K562 (cell line): ENCODE results near the gene BID. TPM values are rescaled to one million over a fixed set of nuclear protein-coding genes. Genes with fewer than 3 reads are reported as not detected.

ENCODE experiments used
- CREM ChIP-seq: IDR thresholded peaks from 2 replicates; pipeline ENCODE4 v1.6.1; 2014; ENCODE audit warnings: antibody characterized with exemption, low read depth
- HDGF ChIP-seq: fragments of 450-650 bp; IDR thresholded peaks from 2 replicates; pipeline ENCODE4 v1.6.1; 2016
- MYBL2 ChIP-seq, 2 experiments: fragments of 450-650 bp in 1 of 2; sonication (generic) in 1 of 2; formaldehyde crosslinking in 1 of 2; IDR thresholded peaks; 2 replicates each; pipeline versions ENCODE4 v1.6.1 to v1.8.1; 2017 to 2022; ENCODE audit warnings: borderline replicate concordance in 1 of 2, inconsistent platforms in 1 of 2, low read depth in 1 of 2, mild to moderate bottlenecking in 1 of 2, missing genetic modification reagents in 1 of 2, moderate library complexity in 1 of 2
- RAD21 ChIP-seq, 2 experiments: fragments of 250-450 bp in 1 of 2; fragments of 450-650 bp in 1 of 2; sonication (Bioruptor Pico) in 1 of 2; formaldehyde crosslinking in 1 of 2; IDR thresholded peaks in 1 of 2; conservative IDR thresholded peaks in 1 of 2; 2 replicates each; pipeline versions ENCODE4 v1.4.0 to v1.8.0; 2020 to 2022; ENCODE audit warnings: mild to moderate bottlenecking in 2 of 2, moderate library complexity in 1 of 2
- RAD51 ChIP-seq: fragments of 450-650 bp; IDR thresholded peaks from 2 replicates; pipeline ENCODE4 v1.7.1; 2016; ENCODE audit warnings: low read depth, mild to moderate bottlenecking, borderline replicate concordance
- RFX7 ChIP-seq: fragments of 250-450 bp; sonication (Bioruptor Pico); IDR thresholded peaks from 2 replicates; pipeline ENCODE4 v1.5.1; 2021; ENCODE audit warnings: mild to moderate bottlenecking
- YBX1 ChIP-seq: fragments of 450-650 bp; IDR thresholded peaks from 2 replicates; pipeline ENCODE4 v1.7.1; 2016; ENCODE audit warnings: mild to moderate bottlenecking
- ZNF134 ChIP-seq: fragments of 250-450 bp; sonication (Bioruptor Pico); conservative IDR thresholded peaks from 2 replicates; pipeline ENCODE4 v1.4.0; 2020
- ZNF311 ChIP-seq: fragments of 250-450 bp; sonication (Bioruptor Pico); IDR thresholded peaks from 2 replicates; pipeline ENCODE4 v1.4.0; 2020; ENCODE audit warnings: mild to moderate bottlenecking, moderate library complexity
- polyA plus RNA-seq, 8 experiments: library from polyadenylated mRNA; depleted of rRNA in 4 of 8; stranded (reverse) in 5 of 8; unstranded in 3 of 8; fragments of >200 nt; fragmentation: Nextera tagmentation in 2 of 8; fragmentation: Illumina TruSeq in 1 of 8; extraction: Ambion mirVana in 2 of 8; extraction: Trizol in 1 of 8; gene quantifications; 2 replicates each; pipeline versions ENCODE4 v1.2.1 to v1.2.3, GENCODE V29; 2011 to 2014; ENCODE audit warnings: inconsistent platforms in 1 of 8, missing spikeins in 1 of 8
- total RNA-seq, 7 experiments: library from RNA; depleted of rRNA in 6 of 7; stranded (reverse); fragments of >200 nt in 6 of 7; fragmentation: Illumina TruSeq in 2 of 7; extraction: Trizol in 2 of 7; gene quantifications; 2 replicates each; pipeline versions ENCODE4 v1.2.1 to v1.2.3, GENCODE V29; 2011 to 2021; ENCODE audit warnings: low replicate concordance in 1 of 7
- TF ChIP-seq, protein P1 (sequence below): fragments of 450-650 bp; IDR thresholded peaks from 2 replicates; pipeline ENCODE4 v1.6.1; 2016; ENCODE audit warnings: mild to moderate bottlenecking, moderate library complexity
- TF ChIP-seq, protein P2 (sequence below): IDR thresholded peaks from 3 replicates; pipeline ENCODE4 v1.6.1; 2011; ENCODE audit warnings: borderline replicate concordance, mild to moderate bottlenecking; ENCODE audit not compliant: insufficient read length, insufficient read depth
- TF ChIP-seq, protein P3 (sequence below), 2 experiments: fragments of 250-450 bp in 1 of 2; fragments of 450-650 bp in 1 of 2; sonication (Bioruptor Pico) in 1 of 2; IDR thresholded peaks; 2 replicates each; pipeline versions ENCODE4 v1.6.1 to v1.8.0; 2016 to 2021; ENCODE audit warnings: mild to moderate bottlenecking in 2 of 2, moderate library complexity in 2 of 2, missing compliant biosample characterization in 1 of 2, missing genetic modification characterization in 1 of 2

Gene BID
- total and polyA plus RNA-seq, 9 of the 15 experiments (the other 6 are each of a cell fraction or from before 2014, with no cell fraction given) = 5.2 to 209 (median 63.7) TPM

DNA sequence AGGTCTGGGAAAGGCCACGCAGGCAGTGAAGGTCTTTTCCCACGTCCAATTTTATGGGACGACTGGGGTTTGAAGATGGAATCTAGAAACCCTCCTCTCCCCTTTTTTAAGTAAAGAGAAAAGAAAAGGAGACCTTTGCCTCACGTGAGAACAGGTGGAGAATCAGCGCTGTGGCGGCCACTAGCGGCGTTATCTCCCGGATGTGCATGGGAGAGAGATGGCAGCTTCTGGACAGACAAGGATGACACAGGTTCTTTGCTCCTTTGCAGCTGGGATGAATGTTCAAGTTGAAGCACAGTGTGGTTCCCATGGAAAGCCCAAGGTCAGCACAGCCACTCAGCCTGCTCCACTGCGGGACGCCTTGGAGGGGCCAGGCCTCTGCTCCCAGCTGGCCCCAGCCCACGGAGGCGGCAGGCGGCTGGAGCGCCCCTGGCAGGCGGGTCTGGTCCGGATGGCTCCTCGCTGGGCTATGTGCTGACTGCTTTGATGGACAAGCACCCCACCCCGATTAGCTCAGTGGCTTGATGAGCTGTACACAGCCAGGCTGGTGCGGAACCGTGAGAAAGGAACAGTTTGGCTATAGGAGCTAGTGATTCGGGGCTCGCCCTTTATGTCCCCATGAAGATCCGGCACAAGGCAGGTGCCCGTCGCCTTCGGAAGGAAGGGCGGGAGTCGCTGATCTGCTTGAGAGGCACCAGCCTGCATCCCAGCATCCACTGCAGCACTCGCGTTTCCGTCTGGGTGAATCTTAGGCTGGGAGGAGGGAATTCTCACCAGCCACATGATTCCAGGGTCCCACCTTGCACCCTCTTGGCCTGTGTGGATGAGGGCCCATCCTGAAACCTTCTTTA is 14.5 kb upstream of the BID start (continued):
- TF ChIP-seq, protein P1, sequence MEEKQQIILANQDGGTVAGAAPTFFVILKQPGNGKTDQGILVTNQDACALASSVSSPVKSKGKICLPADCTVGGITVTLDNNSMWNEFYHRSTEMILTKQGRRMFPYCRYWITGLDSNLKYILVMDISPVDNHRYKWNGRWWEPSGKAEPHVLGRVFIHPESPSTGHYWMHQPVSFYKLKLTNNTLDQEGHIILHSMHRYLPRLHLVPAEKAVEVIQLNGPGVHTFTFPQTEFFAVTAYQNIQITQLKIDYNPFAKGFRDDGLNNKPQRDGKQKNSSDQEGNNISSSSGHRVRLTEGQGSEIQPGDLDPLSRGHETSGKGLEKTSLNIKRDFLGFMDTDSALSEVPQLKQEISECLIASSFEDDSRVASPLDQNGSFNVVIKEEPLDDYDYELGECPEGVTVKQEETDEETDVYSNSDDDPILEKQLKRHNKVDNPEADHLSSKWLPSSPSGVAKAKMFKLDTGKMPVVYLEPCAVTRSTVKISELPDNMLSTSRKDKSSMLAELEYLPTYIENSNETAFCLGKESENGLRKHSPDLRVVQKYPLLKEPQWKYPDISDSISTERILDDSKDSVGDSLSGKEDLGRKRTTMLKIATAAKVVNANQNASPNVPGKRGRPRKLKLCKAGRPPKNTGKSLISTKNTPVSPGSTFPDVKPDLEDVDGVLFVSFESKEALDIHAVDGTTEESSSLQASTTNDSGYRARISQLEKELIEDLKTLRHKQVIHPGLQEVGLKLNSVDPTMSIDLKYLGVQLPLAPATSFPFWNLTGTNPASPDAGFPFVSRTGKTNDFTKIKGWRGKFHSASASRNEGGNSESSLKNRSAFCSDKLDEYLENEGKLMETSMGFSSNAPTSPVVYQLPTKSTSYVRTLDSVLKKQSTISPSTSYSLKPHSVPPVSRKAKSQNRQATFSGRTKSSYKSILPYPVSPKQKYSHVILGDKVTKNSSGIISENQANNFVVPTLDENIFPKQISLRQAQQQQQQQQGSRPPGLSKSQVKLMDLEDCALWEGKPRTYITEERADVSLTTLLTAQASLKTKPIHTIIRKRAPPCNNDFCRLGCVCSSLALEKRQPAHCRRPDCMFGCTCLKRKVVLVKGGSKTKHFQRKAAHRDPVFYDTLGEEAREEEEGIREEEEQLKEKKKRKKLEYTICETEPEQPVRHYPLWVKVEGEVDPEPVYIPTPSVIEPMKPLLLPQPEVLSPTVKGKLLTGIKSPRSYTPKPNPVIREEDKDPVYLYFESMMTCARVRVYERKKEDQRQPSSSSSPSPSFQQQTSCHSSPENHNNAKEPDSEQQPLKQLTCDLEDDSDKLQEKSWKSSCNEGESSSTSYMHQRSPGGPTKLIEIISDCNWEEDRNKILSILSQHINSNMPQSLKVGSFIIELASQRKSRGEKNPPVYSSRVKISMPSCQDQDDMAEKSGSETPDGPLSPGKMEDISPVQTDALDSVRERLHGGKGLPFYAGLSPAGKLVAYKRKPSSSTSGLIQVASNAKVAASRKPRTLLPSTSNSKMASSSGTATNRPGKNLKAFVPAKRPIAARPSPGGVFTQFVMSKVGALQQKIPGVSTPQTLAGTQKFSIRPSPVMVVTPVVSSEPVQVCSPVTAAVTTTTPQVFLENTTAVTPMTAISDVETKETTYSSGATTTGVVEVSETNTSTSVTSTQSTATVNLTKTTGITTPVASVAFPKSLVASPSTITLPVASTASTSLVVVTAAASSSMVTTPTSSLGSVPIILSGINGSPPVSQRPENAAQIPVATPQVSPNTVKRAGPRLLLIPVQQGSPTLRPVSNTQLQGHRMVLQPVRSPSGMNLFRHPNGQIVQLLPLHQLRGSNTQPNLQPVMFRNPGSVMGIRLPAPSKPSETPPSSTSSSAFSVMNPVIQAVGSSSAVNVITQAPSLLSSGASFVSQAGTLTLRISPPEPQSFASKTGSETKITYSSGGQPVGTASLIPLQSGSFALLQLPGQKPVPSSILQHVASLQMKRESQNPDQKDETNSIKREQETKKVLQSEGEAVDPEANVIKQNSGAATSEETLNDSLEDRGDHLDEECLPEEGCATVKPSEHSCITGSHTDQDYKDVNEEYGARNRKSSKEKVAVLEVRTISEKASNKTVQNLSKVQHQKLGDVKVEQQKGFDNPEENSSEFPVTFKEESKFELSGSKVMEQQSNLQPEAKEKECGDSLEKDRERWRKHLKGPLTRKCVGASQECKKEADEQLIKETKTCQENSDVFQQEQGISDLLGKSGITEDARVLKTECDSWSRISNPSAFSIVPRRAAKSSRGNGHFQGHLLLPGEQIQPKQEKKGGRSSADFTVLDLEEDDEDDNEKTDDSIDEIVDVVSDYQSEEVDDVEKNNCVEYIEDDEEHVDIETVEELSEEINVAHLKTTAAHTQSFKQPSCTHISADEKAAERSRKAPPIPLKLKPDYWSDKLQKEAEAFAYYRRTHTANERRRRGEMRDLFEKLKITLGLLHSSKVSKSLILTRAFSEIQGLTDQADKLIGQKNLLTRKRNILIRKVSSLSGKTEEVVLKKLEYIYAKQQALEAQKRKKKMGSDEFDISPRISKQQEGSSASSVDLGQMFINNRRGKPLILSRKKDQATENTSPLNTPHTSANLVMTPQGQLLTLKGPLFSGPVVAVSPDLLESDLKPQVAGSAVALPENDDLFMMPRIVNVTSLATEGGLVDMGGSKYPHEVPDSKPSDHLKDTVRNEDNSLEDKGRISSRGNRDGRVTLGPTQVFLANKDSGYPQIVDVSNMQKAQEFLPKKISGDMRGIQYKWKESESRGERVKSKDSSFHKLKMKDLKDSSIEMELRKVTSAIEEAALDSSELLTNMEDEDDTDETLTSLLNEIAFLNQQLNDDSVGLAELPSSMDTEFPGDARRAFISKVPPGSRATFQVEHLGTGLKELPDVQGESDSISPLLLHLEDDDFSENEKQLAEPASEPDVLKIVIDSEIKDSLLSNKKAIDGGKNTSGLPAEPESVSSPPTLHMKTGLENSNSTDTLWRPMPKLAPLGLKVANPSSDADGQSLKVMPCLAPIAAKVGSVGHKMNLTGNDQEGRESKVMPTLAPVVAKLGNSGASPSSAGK = peak; percentile 18; the same call in 1 of the 2 replicates
- TF ChIP-seq RAD51 (peak; percentile 21; the same call in 1 of the 2 replicates), HDGF (no peak), MYBL2 (IDR thresholded peaks at IDR 0.05; ENCODE audit: low read depth) (no peak), MYBL2 (CRISPR knock-in tag; IDR thresholded peaks at IDR 0.05; ENCODE audit: borderline replicate concordance) (no peak), ZNF134 (no peak), RFX7 (CRISPR knock-in tag) (no peak), ZNF311 (no peak), CREM (no peak), YBX1 (no peak), RAD21 (CRISPR knock-in tag; conservative IDR thresholded peaks at IDR 0.05 in 1 of 2, IDR thresholded peaks at IDR 0.05 in 1 of 2) (peak in 1 of 2 experiments; percentile 22; a peak in 1 of 4 replicates)
- TF ChIP-seq, protein P2, sequence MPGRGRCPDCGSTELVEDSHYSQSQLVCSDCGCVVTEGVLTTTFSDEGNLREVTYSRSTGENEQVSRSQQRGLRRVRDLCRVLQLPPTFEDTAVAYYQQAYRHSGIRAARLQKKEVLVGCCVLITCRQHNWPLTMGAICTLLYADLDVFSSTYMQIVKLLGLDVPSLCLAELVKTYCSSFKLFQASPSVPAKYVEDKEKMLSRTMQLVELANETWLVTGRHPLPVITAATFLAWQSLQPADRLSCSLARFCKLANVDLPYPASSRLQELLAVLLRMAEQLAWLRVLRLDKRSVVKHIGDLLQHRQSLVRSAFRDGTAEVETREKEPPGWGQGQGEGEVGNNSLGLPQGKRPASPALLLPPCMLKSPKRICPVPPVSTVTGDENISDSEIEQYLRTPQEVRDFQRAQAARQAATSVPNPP = no peak
- TF ChIP-seq, protein P3, sequence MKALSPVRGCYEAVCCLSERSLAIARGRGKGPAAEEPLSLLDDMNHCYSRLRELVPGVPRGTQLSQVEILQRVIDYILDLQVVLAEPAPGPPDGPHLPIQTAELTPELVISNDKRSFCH (CRISPR knock-in tag; IDR thresholded peaks at IDR 0.05) = no peak
- TF ChIP-seq, protein P3 (tag; IDR thresholded peaks at IDR 0.05) = 0 out of 2 replicates have a peak, but pooled peaks have one; percentile 17
